ENCODE results near the gene PRH2. TPM values are rescaled to one million over a fixed set of nuclear protein-coding genes. Genes with fewer than 3 reads are reported as not detected.

Gene PRH2
- total RNA-seq, 2 experiments from 2014 or later = not detected

DNA sequence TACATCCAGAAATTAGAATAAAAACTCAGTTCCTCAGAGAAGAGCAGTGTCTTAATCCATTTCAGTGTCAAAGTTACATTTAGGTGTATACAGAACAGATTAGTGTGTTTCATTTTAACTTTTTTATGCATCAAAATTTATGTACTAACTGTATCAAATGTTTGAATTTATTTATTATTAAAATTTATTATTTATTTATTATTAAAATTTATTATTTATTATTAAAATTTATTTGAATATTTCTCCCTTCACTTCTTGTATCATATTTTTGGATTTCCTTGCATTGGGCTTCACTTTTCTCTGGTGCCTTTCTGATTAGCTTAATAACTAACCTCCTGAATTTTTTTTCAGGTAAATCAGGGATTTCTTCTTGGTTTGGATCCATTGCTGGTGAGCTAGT, 12.3 kb downstream of the PRH2 start:
- Mint-ChIP-seq H3K27me3 (no peaks in the 10 kb centered on the region), H3K4me1 (peaks cover 2% of the 10 kb centered on the region), H3K36me3 (peaks cover 12% of the 10 kb centered on the region), H3K9me3 (peaks cover 10% of the 10 kb centered on the region), H3K27ac (no peak overlapping the region), H3K4me3 (no peak overlapping the region)
- DNase-seq = no peak

DNA sequence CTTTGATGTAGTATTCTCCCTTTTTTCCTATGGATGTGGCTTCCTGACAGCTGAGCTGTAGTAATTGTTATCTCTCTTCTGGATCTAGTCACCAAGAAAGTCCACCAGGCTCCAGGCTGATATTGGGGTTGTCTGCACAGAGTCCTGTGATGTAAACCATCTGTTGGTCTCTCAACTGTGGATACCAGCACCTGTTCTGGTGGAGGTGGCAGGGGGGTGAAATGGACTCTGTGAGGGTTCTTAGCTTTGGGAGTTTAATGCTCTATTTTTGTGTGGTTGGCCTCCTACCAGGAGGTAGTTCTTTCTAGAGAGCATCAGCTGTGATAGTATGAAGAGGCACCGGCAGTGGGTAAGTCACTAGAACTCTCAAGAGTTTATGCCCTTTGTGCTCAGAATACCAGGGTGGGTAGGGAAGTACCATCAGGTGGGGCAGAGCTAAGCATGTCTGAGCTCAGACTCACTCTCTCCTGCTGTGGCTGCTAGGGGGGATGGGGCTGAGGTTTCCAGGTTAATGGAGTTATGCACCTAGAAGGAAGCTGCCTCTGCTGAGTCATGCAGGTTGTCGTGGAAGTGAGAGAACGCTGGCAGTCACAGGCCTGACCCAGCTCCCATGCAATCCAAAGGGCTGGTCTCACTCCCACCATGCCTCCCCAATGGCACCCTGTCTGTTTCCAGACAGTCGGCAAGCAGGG, 13.0 kb downstream of the PRH2 start:
- no peak for DNase-seq
- Mint-ChIP-seq H3K4me3 (no peak overlapping the region), H3K4me1 (peaks cover 2% of the 10 kb centered on the region), H3K36me3 (peaks cover 15% of the 10 kb centered on the region), H3K27ac (no peak overlapping the region), H3K9me3 (peaks cover 13% of the 10 kb centered on the region), H3K27me3 (no peaks in the 10 kb centered on the region)

DNA sequence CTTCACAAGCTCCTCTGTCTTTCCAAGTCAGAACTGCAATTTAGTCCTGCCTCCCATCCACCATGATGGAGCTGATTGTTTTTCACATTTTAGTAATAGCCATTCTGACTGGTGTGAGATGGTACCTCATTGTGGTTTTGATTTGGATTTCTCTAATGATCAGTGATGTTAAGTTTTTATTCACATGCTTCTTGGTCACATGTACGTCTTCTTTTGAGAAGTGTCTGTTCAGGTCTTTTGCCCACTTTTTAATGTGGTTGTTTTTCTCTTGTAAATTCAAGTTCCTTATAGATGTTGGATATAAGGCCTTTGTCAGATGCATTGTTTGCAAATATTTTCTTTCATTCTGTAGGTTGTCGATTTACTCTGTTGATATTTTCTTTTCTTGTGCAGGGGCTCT, 14.1 kb downstream of the PRH2 start:
- Mint-ChIP-seq H3K27ac (no peak overlapping the region), H3K9me3 (peaks cover 21% of the 10 kb centered on the region), H3K27me3 (no peaks in the 10 kb centered on the region), H3K4me3 (no peak overlapping the region), H3K36me3 (peaks cover 25% of the 10 kb centered on the region), H3K4me1 (peaks cover 2% of the 10 kb centered on the region)
- no peak for DNase-seq

DNA sequence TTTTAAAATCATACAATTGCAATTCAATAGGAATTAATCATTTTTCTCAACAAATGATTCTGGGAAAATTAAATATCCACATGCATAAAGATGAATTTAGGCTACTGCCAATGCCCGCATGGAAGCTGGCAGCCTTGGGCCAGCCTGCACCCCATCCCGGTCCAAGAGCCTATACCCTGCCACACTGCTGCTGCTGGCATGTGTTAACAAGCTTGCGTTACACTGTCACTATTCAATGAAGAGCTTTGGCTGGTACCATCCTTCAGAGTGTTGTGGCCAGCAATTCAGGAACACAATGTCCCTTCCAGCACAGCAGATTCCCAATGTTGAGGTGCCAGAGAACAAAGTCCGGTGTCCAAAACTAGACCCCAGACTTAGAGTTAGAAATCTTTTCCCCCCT, 23.6 kb downstream of the PRH2 start:
- no peak overlapping the region for H3K4me3 Mint-ChIP-seq
- no peaks in the 10 kb centered on the region for H3K27me3 Mint-ChIP-seq
- DNase-seq = no peak
- peaks cover 35% of the 10 kb centered on the region for H3K9me3 Mint-ChIP-seq
- peaks cover 14% of the 10 kb centered on the region for H3K4me1 Mint-ChIP-seq
- H3K27ac Mint-ChIP-seq = no peak overlapping the region
- peaks cover 56% of the 10 kb centered on the region for H3K36me3 Mint-ChIP-seq

DNA sequence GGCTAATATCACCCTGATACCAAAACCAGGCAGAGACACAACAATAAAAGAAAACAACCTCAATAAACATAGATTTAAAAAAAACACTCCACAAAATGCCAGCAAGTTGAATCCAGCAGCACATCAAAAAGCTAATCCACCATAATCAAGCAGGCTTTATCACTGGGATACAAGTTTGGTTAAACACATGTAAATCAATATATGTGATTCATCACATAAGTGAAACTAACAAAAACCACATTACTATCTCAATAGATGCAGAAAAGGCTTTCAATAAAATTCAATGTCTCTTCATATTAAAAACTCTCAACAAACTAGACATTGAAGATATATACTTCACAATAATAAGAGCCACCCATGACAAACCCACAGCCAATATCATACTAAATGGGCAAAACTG, 27.0 kb downstream of the PRH2 start:
- Mint-ChIP-seq H3K4me1 (peaks cover 28% of the 10 kb centered on the region), H3K4me3 (no peak overlapping the region), H3K9me3 (peaks cover 25% of the 10 kb centered on the region), H3K27ac (no peak overlapping the region), H3K36me3 (peaks cover 47% of the 10 kb centered on the region), H3K27me3 (no peaks in the 10 kb centered on the region)
- no peak for DNase-seq

DNA sequence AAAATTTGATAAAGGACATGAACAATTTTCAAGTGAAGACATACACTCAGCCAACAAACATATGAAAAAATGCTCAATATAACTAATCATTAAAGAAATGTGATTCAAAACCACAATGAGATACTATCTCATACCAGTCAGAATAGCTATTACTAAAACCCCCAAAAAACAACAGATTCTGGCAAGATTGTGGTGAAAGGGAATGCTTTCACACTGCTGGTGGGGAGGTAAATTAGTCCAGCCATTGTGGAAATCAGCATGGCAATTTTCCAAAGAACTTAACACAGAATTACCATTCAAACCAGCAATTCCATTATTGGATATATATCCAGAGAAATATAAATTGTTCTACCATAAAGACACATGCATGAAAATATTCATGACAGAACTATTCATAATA, 28.7 kb downstream of the PRH2 start:
- H3K4me1 Mint-ChIP-seq = peaks cover 32% of the 10 kb centered on the region

DNA sequence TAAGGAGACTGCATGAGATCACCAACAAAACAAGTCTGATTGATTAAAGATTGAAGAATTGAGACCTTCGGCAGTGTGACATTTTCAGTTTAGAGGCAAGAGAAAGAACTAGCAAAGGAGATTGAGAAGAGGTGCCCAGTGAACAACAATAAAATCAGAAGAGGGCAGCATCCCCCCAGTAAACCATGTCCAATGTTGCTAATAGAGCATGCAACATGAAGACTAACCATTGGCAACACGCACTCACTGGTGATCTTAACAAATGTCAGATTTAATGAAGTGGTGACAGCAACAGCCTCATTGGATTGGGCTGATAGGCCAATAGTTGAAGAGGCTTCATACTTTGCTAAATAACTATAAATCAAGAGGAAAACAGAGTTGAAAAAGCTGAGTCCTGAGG, 30.8 kb downstream of the PRH2 start:
- peaks cover 17% of the 10 kb centered on the region for H3K9me3 Mint-ChIP-seq
- H3K36me3 Mint-ChIP-seq = peaks cover 40% of the 10 kb centered on the region
- no peak overlapping the region for H3K4me3 Mint-ChIP-seq
- DNase-seq = no peak
- H3K27ac Mint-ChIP-seq = no peak overlapping the region
- H3K27me3 Mint-ChIP-seq = no peaks in the 10 kb centered on the region
- peaks cover 26% of the 10 kb centered on the region for H3K4me1 Mint-ChIP-seq

More for the DNA sequence above, 28.7 kb downstream of the PRH2 start:
- DNase-seq = no peak
- Mint-ChIP-seq H3K9me3 (peaks cover 25% of the 10 kb centered on the region), H3K27me3 (no peaks in the 10 kb centered on the region), H3K27ac (no peak overlapping the region), H3K4me3 (no peak overlapping the region), H3K36me3 (peaks cover 49% of the 10 kb centered on the region)

DNA sequence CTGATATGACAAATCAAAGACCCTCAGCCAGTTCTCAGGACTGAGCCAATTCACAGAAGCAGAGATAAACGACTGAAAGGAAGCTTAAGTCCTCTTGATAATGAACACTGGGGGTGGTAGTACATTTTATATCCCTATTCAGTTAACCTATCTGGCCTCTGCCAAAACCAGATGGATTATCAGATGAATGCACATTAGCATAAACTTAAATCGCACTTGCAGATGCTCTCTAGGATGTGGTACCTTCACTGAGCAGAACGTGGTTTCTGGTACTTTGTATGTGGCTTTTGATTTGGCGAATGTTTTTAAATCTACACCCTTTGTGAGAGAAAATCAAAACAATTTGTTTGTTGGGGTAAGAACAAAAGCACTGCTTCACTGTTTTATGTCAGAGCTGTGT, 31.2 kb downstream of the PRH2 start:
- H3K9me3 Mint-ChIP-seq = peaks cover 14% of the 10 kb centered on the region
- peaks cover 37% of the 10 kb centered on the region for H3K36me3 Mint-ChIP-seq
- no peak overlapping the region for H3K27ac Mint-ChIP-seq
- DNase-seq = no peak
- no peaks in the 10 kb centered on the region for H3K27me3 Mint-ChIP-seq
- no peak overlapping the region for H3K4me3 Mint-ChIP-seq
- H3K4me1 Mint-ChIP-seq = peaks cover 26% of the 10 kb centered on the region

DNA sequence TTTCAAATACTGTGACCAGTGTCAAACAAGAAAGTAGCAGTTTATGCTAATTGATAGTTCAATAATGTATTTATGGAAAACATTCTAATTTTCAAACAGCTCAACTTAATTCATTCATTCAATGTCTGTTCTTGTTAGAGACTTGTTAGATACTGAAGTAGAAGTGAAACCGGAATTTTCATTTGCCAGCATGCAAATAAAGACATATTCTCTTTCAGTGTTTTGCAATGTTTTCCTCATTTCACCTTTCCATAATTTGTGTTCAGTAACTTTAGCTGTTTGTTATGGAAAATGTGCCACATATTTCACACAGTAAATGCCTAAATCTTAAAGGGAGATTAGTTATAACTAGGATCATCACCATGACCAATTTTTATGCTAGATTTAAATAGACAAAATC, 36.4 kb downstream of the PRH2 start:
- peaks cover 12% of the 10 kb centered on the region for H3K4me1 Mint-ChIP-seq
- no peaks in the 10 kb centered on the region for H3K9me3 Mint-ChIP-seq
- H3K27ac Mint-ChIP-seq = no peak overlapping the region
- no peaks in the 10 kb centered on the region for H3K27me3 Mint-ChIP-seq
- peaks cover 20% of the 10 kb centered on the region for H3K36me3 Mint-ChIP-seq
- no peak for DNase-seq
- no peak overlapping the region for H3K4me3 Mint-ChIP-seq

DNA sequence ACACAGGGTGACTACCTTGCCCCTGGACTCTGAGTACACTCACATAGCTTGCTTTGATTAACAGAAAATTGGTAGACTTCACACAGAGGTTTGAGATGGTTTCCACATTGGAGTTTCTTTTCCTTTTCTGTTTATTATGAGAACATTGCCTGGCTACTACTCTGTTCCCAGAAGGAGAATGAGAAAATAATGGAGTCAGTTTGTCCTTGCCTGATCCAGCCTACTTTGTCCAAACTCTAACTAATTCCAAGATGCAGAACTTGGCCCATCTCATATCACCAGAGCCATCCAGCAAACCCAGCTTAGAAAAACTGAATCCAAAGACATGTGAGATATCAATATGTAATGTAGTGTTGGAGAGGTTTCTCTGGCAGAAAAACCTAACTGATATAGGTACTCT, 37.3 kb downstream of the PRH2 start:
- Mint-ChIP-seq H3K4me1 (peaks cover 5% of the 10 kb centered on the region), H3K27ac (no peak overlapping the region), H3K9me3 (no peaks in the 10 kb centered on the region), H3K36me3 (peaks cover 20% of the 10 kb centered on the region), H3K27me3 (no peaks in the 10 kb centered on the region), H3K4me3 (no peak overlapping the region)
- no peak for DNase-seq

DNA sequence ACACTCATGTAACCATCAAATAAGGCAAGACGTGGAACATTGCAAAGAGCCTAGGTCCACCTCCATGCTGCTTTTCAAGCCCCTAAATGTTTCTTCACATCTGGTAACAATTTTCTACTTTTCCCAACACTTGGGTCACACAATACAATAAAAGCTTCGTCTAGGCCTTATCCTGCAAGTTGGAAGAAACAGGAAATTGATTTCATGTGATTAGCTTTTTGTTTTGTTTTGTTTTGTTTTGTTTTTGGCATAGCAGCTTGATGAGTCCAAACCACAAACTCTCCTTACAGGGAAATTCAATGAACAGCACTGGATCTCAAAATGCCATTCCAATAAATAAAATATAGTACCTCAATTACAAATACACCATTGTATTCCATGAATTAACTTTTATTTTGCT, 38.4 kb downstream of the PRH2 start:
- DNase-seq = no peak
- Mint-ChIP-seq H3K36me3 (peaks cover 15% of the 10 kb centered on the region), H3K9me3 (no peaks in the 10 kb centered on the region), H3K27ac (no peak overlapping the region), H3K4me1 (peaks cover 3% of the 10 kb centered on the region), H3K4me3 (no peak overlapping the region), H3K27me3 (no peaks in the 10 kb centered on the region)

DNA sequence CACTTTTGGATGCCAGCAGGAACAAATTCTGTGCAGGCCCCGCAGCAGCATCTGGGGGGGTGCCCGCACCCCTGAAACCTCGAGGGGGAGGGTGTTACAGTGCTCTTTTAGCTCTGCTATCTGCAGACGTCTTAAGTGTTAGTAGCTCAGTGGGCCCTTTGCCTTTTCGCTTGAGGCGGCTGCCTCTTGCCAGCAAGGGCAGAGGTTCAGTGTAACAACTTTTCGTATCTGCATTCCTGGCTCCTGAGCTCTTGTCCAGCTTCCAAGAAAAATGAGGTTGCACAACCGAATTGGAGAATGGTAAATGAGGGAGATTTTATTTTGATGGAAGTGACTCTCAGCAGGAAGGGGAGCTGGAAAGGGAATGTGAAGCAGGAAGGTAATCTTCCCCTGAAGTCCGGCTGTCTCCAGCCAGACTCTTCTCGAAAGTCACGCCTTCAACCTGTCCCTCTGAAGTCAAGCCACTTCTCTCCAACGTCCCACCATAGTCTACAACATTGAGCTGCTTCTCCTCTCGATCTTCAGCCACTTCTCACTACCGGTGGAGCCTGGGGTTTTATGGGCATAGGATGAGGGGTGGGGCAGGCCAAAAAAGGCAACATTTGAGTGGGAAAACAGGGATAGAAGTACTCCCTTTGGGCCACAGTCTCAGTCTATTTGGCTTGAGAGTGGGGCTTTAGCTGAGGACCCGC, 39.9 kb downstream of the PRH2 start:
- Mint-ChIP-seq H3K4me1 (peaks cover 3% of the 10 kb centered on the region), H3K9me3 (no peaks in the 10 kb centered on the region), H3K27me3 (no peaks in the 10 kb centered on the region), H3K27ac (peak overlapping the region; percentile 56), H3K36me3 (peaks cover 19% of the 10 kb centered on the region), H3K4me3 (no peak overlapping the region)
- DNase-seq = no peak

DNA sequence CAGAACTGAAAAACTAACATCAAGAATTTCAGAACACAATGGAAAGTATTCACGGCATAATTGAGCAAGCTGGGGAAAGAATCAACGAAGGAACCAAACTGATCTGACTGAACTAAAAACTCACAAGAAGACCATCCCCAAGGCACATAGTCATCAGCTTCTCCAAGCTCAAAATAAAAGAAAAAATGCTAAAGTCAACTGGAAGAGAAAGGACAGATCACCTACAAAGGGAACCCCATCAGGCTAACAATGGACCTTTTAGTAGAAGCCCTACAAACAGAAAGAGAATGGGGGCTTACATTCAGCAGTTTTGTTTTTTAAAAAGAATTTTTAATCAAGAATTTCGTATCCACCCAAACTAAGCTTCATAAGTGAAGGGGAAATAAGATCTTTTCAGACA, 45.9 kb downstream of the PRH2 start:
- Mint-ChIP-seq H3K9me3 (no peaks in the 10 kb centered on the region), H3K4me1 (peaks cover 7% of the 10 kb centered on the region), H3K36me3 (peaks cover 13% of the 10 kb centered on the region), H3K4me3 (no peak overlapping the region), H3K27me3 (no peaks in the 10 kb centered on the region), H3K27ac (no peak overlapping the region)
- no peak for DNase-seq

DNA sequence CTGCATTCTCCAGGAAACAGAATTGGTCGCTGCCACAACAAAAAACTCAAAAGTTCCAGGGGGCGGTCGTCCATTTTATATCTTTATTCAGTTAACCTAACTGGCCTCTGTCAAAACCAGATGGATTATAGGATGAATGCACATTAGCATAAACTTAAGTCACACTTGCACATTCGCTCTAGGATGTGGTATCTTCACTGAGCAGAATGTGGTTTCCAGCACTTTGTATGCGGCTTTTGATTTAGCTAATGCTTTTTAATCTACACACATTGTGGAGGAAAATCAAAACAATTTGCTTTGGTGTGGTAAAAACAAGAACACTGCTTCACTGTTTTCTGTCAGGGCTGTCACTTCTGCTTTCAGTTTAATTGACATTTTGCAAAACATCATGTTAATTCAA, 53.2 kb downstream of the PRH2 start:
- peaks cover 27% of the 10 kb centered on the region for H3K4me1 Mint-ChIP-seq
- H3K9me3 Mint-ChIP-seq = no peaks in the 10 kb centered on the region
- peaks cover 4% of the 10 kb centered on the region for H3K27me3 Mint-ChIP-seq
- H3K27ac Mint-ChIP-seq = no peak overlapping the region
- no peak overlapping the region for H3K4me3 Mint-ChIP-seq
- H3K36me3 Mint-ChIP-seq = peaks cover 10% of the 10 kb centered on the region
- DNase-seq = peak; percentile 26

Measured in activated naive CD8-positive, alpha-beta T cell treated with anti-CD3 and anti-CD28 coated beads for 36 hours (primary cell).